Measurements from ENCODE around the gene SEMA5A. TPM values are rescaled to one million over a fixed set of nuclear protein-coding genes. Genes with fewer than 3 reads are reported as not detected.

Gene SEMA5A
- total RNA-seq, 5 donors from 2014 or later (not counting 1 experiment from before 2014, with no cell fraction given) = 0.60 to 5.1 (median 1.5) TPM

DNA sequence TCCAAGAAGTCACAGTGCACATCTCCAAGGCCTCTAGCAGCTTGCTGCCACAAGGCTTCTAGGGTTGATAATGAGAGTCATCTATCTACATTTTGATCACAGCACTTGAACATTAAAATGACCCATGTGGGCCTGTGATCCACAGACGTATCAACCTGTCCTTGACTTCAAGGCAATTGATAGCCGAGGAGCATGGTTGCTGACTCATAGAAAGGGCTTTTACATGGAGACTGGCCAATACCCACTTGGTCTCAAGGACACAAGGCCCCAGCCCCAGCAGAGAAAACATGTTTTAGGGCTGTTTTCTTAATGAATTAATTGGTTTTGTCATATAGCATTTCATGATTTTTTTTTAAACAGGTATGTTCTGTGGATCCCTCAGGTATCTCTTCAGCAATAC, 314.0 kb downstream of the SEMA5A start:
- Mint-ChIP-seq H3K36me3 (no peaks in the 10 kb centered on the region), H3K27me3 (no peaks in the 10 kb centered on the region)
- POLR2A ChIA-PET = no interaction called here

DNA sequence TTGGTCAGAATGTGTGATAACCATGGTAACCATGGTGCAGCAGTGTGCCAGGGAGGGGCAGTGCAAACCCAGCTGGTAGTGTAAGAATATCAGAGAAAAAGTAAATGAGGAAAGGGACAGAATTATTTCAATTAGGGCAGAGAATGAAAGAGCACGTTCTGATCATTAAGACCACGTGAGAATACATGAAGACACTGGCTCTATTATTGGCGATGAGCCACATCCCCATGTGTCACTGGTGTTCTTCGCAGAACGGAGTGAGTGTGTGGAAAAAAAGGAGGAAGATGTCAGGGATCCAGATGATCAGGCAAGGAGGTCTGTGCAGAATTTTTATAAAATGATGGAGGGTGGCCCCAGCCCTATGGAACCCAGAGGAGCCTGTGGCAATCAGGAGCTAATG, 315.5 kb downstream of the SEMA5A start:
- Histone ChIP-seq H3K4me3 (ENCODE audit: control insufficient read depth in 1 of 2, extremely low read depth in 1 of 2, low read length in 1 of 2) (no peak overlapping the region), H3K9me3 (no peaks in the 10 kb centered on the region), H3K27me3 (replicated peaks in 1 of 2; ENCODE audit: control insufficient read depth in 2 of 2, extremely low read depth in 1 of 2, insufficient read depth in 2 of 2, low read length in 1 of 2) (no peaks in the 10 kb centered on the region), H3K4me1 (ENCODE audit: control insufficient read depth in 1 of 2, extremely low read depth in 1 of 2, insufficient read depth in 2 of 2, low read length in 2 of 2) (no peaks in the 10 kb centered on the region), H3K27ac (ENCODE audit: low read length) (no peak overlapping the region), H3K36me3 (ENCODE audit: control insufficient read depth in 2 of 2, extremely low read depth in 1 of 2, insufficient read depth in 1 of 2, low read length in 1 of 2) (no peaks in the 10 kb centered on the region)
- DNase-seq (no peak), ATAC-seq (replicated peaks in 1 of 4) (no peak)
- Mint-ChIP-seq H3K4me1 (no peaks in the 10 kb centered on the region), H3K9me3 (peaks cover 1 to 12% (median 8%) of the 10 kb centered on the region in 3 donors), H3K4me3 (no peak overlapping the region), H3K27me3 (no peaks in the 10 kb centered on the region), H3K27ac (no peak overlapping the region), H3K36me3 (no peaks in the 10 kb centered on the region)
- CTCF ChIA-PET = no interaction called here
- 93% methylated on average over 4 of the region's 5 CpGs for WGBS (ENCODE audit: insufficient coverage)
- POLR2A ChIA-PET = no interaction called here

More for the DNA sequence above, 314.0 kb downstream of the SEMA5A start:
- Histone ChIP-seq H3K27ac (ENCODE audit: low read length) (no peak overlapping the region), H3K27me3 (replicated peaks in 1 of 2; ENCODE audit: control insufficient read depth in 2 of 2, extremely low read depth in 1 of 2, insufficient read depth in 2 of 2, low read length in 1 of 2) (no peaks in the 10 kb centered on the region), H3K36me3 (ENCODE audit: control insufficient read depth in 2 of 2, extremely low read depth in 1 of 2, insufficient read depth in 1 of 2, low read length in 1 of 2) (no peaks in the 10 kb centered on the region), H3K4me3 (ENCODE audit: control insufficient read depth in 1 of 2, extremely low read depth in 1 of 2, low read length in 1 of 2) (no peak overlapping the region), H3K4me1 (ENCODE audit: control insufficient read depth in 1 of 2, extremely low read depth in 1 of 2, insufficient read depth in 2 of 2, low read length in 2 of 2) (no peaks in the 10 kb centered on the region), H3K9me3 (no peaks in the 10 kb centered on the region)
- no peak overlapping the region for H3K27ac Mint-ChIP-seq
- no peak overlapping the region for H3K4me3 Mint-ChIP-seq
- DNase-seq (no peak), ATAC-seq (replicated peaks in 1 of 4) (no peak)
- H3K4me1 Mint-ChIP-seq = no peaks in the 10 kb centered on the region
- CTCF ChIA-PET = no interaction called here
- H3K9me3 Mint-ChIP-seq = peaks cover 1 to 17% (median 8%) of the 10 kb centered on the region in 3 donors
- 93% methylated on average over 2 of the region's 2 CpGs for WGBS (ENCODE audit: insufficient coverage)

DNA sequence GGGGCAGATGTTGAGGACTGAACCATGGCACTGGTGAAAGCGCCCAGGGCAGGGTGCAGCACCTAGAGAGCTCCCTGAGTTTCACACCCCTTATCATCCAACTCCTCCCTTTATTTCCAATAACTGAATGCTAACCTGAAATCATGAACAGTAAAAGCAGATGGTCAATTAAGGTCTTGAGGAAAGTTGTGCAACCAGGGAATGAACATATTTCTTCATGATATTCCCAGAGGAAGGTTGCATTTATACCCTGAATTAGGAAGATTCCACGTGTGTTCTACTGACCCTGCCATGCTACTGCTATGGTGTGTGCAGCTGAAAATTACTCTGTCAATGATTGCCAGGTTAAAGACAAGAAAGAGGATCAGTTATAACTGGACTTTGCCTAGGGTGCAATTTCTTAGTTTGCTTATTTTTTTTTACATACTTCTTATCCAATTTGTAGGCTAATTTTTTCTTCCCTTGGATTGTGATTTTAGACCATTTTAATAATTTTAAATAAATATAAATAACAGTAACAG, 319.8 kb downstream of the SEMA5A start:
- Mint-ChIP-seq H3K4me1 (no peaks in the 10 kb centered on the region), H3K4me3 (no peak overlapping the region), H3K27me3 (no peaks in the 10 kb centered on the region), H3K36me3 (no peaks in the 10 kb centered on the region), H3K27ac (no peak overlapping the region), H3K9me3 (peaks cover 0 to 8% (median 5%) of the 10 kb centered on the region in 3 donors)
- Histone ChIP-seq H3K4me1 (ENCODE audit: control insufficient read depth in 1 of 2, extremely low read depth in 1 of 2, insufficient read depth in 2 of 2, low read length in 2 of 2) (no peaks in the 10 kb centered on the region), H3K27me3 (replicated peaks in 1 of 2; ENCODE audit: control insufficient read depth in 2 of 2, extremely low read depth in 1 of 2, insufficient read depth in 2 of 2, low read length in 1 of 2) (no peaks in the 10 kb centered on the region), H3K36me3 (ENCODE audit: control insufficient read depth in 2 of 2, extremely low read depth in 1 of 2, insufficient read depth in 1 of 2, low read length in 1 of 2) (no peaks in the 10 kb centered on the region), H3K27ac (ENCODE audit: low read length) (no peak overlapping the region), H3K4me3 (ENCODE audit: control insufficient read depth in 1 of 2, extremely low read depth in 1 of 2, low read length in 1 of 2) (no peak overlapping the region), H3K9me3 (no peaks in the 10 kb centered on the region)
- CTCF ChIA-PET = no interaction called here
- DNase-seq (no peak), ATAC-seq (replicated peaks in 1 of 4) (no peak)
- no CpG with 5 or more reads among the region's 2 CpGs for WGBS (ENCODE audit: insufficient coverage)
- POLR2A ChIA-PET = no interaction called here

DNA sequence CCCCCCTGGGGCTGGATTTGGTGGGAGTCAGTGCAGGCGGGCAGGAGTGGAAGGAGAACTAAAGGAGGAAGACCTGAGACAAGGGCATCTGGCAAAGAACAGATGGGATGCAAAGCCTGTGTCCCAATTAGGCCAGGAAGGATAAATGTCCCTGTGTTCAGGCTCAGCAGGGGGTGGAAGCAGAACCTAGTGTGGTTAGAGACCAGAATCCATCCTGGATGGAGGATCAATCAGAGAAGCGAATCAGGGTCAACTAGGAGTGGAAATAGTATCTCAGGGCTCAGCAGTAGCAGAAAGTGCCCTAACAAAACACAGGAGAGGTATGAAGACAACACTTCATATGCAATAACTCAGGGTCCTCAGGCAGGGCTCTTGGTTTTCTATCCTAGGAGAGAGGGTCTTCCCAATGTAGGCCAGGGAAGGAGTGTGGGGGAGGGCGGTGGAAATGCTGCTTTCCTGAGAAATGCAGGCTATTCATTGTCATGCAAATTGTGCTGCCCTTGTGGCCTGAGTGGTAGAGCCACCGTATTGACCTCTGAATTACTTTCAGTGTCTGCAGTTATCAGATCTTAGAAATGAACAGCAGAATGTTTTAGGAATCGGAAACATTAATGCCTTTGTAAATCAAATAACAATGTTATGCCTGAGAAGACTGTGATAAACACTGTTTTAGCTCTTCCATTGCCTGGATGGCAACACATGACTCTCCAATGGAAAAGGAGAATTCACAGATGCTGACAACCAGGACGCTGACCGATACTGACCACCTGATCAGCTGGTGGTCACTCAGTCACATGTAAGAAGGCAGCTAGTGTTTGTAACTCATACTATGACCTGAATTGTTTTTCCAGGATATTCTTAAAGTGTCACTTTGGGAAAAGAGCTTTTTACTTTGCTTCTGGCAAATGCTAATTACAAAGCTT, 323.6 kb downstream of the SEMA5A start:
- POLR2A ChIA-PET = no interaction called here
- H3K27me3 Mint-ChIP-seq = no peaks in the 10 kb centered on the region
- WGBS (ENCODE audit: insufficient coverage) = 68% methylated on average over 6 of the region's 7 CpGs

DNA sequence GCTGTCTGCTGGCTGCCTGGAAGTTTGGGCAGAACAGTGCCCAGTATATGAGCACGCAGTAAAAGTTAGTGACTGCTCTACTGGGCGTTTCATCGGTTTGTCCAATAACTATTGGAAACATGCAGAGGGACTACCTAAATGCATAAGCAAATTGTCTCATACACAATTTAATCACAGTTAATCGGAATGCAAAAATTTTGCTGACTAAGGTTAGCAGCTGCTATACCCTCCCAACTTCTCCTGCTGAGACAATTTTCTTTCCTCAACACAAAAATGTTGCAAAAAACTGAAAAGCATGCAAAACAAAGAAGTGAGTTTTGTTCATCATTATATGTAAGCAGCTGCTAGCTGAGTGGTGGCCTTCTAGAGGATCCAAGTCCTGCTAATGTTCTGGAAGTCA, 327.5 kb downstream of the SEMA5A start:
- no peaks in the 10 kb centered on the region for H3K36me3 Mint-ChIP-seq
- no peaks in the 10 kb centered on the region for H3K27me3 Mint-ChIP-seq
- H3K9me3 Mint-ChIP-seq = no peaks in the 10 kb centered on the region
- POLR2A ChIA-PET = no interaction called here
- no peak overlapping the region for H3K27ac Mint-ChIP-seq
- no peaks in the 10 kb centered on the region for H3K4me1 ChIP-seq (ENCODE audit: control insufficient read depth in 1 of 2, extremely low read depth in 1 of 2, insufficient read depth in 2 of 2, low read length in 2 of 2)
- no peaks in the 10 kb centered on the region for H3K4me1 Mint-ChIP-seq
- WGBS (ENCODE audit: insufficient coverage) = 100% methylated on average over 3 of the region's 4 CpGs
- H3K36me3 ChIP-seq (ENCODE audit: control insufficient read depth in 2 of 2, extremely low read depth in 1 of 2, insufficient read depth in 1 of 2, low read length in 1 of 2) = no peaks in the 10 kb centered on the region
- ATAC-seq (replicated peaks in 1 of 4) (no peak), DNase-seq (no peak)
- no peak overlapping the region for H3K27ac ChIP-seq (ENCODE audit: low read length)
- no peaks in the 10 kb centered on the region for H3K27me3 ChIP-seq (replicated peaks in 1 of 2; ENCODE audit: control insufficient read depth in 2 of 2, extremely low read depth in 1 of 2, insufficient read depth in 2 of 2, low read length in 1 of 2)
- H3K4me3 Mint-ChIP-seq = no peak overlapping the region
- CTCF ChIA-PET = no interaction called here
- no peaks in the 10 kb centered on the region for H3K9me3 ChIP-seq
- no peak overlapping the region for H3K4me3 ChIP-seq (ENCODE audit: control insufficient read depth in 1 of 2, extremely low read depth in 1 of 2, low read length in 1 of 2)

More for the DNA sequence above, 323.6 kb downstream of the SEMA5A start:
- H3K9me3 Mint-ChIP-seq = no peaks in the 10 kb centered on the region
- Histone ChIP-seq H3K4me1 (ENCODE audit: control insufficient read depth in 1 of 2, extremely low read depth in 1 of 2, insufficient read depth in 2 of 2, low read length in 2 of 2) (no peaks in the 10 kb centered on the region), H3K27ac (ENCODE audit: low read length) (no peak overlapping the region), H3K9me3 (no peaks in the 10 kb centered on the region), H3K4me3 (ENCODE audit: control insufficient read depth in 1 of 2, extremely low read depth in 1 of 2, low read length in 1 of 2) (no peak overlapping the region), H3K27me3 (replicated peaks in 1 of 2; ENCODE audit: control insufficient read depth in 2 of 2, extremely low read depth in 1 of 2, insufficient read depth in 2 of 2, low read length in 1 of 2) (no peaks in the 10 kb centered on the region), H3K36me3 (ENCODE audit: control insufficient read depth in 2 of 2, extremely low read depth in 1 of 2, insufficient read depth in 1 of 2, low read length in 1 of 2) (no peaks in the 10 kb centered on the region)
- ATAC-seq (replicated peaks in 1 of 4) = no peak
- no peak overlapping the region for H3K4me3 Mint-ChIP-seq
- no peaks in the 10 kb centered on the region for H3K36me3 Mint-ChIP-seq
- H3K27ac Mint-ChIP-seq = no peak overlapping the region
- no peak for DNase-seq
- no peaks in the 10 kb centered on the region for H3K4me1 Mint-ChIP-seq
- CTCF ChIA-PET = no interaction called here

DNA sequence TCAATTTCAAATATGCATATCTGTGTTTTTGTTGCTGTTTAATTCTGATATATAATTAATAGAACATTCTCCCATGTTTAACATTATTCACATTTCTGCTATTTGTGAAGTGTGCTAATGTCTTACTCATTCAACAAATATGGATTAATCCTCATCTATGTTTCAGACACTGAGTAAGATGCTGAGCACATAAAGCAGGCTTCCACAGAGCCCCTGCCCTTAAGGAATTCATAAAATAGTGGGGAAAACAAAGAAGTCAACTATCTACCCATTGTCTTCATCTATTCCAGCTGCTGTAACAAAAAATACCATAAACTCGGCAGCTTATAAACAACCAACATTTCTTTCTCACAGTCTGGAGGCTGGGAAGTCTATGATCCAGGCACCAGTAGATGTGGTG, 333.3 kb downstream of the SEMA5A start:
- no peaks in the 10 kb centered on the region for H3K9me3 ChIP-seq
- ChIA-PET CTCF (no interaction called here), POLR2A (no interaction called here)
- Mint-ChIP-seq H3K27me3 (no peaks in the 10 kb centered on the region), H3K27ac (no peak overlapping the region), H3K4me3 (no peak overlapping the region), H3K36me3 (no peaks in the 10 kb centered on the region), H3K4me1 (no peaks in the 10 kb centered on the region), H3K9me3 (no peaks in the 10 kb centered on the region)
- no peak overlapping the region for H3K27ac ChIP-seq (ENCODE audit: low read length)
- DNase-seq (no peak), ATAC-seq (replicated peaks in 1 of 4) (no peak)
- no peaks in the 10 kb centered on the region for H3K36me3 ChIP-seq (ENCODE audit: control insufficient read depth in 2 of 2, extremely low read depth in 1 of 2, insufficient read depth in 1 of 2, low read length in 1 of 2)
- no CpG with 5 or more reads among the region's 1 CpG for WGBS (ENCODE audit: insufficient coverage)
- no peak overlapping the region for H3K4me3 ChIP-seq (ENCODE audit: control insufficient read depth in 1 of 2, extremely low read depth in 1 of 2, low read length in 1 of 2)
- H3K27me3 ChIP-seq (replicated peaks in 1 of 2; ENCODE audit: control insufficient read depth in 2 of 2, extremely low read depth in 1 of 2, insufficient read depth in 2 of 2, low read length in 1 of 2) = no peaks in the 10 kb centered on the region
- H3K4me1 ChIP-seq (ENCODE audit: control insufficient read depth in 1 of 2, extremely low read depth in 1 of 2, insufficient read depth in 2 of 2, low read length in 2 of 2) = no peaks in the 10 kb centered on the region

Data from T-cell (primary cell).